GM21717 (cell line): ENCODE results near the gene CDHR5.
"Not testable (repeated sequence)": the region's sequence is repeated elsewhere in the genome, so short reads cannot be mapped to it uniquely, and the experiment has no call there.

Experiments
- ATAC-seq: cut with Tn5 transposase; IDR thresholded peaks from one replicate; pipeline ENCODE4 v1.9.1; 2021; ENCODE audit warnings: mild to moderate bottlenecking, moderate library complexity; ENCODE audit not compliant: unreplicated experiment

Gene CDHR5, protein sequence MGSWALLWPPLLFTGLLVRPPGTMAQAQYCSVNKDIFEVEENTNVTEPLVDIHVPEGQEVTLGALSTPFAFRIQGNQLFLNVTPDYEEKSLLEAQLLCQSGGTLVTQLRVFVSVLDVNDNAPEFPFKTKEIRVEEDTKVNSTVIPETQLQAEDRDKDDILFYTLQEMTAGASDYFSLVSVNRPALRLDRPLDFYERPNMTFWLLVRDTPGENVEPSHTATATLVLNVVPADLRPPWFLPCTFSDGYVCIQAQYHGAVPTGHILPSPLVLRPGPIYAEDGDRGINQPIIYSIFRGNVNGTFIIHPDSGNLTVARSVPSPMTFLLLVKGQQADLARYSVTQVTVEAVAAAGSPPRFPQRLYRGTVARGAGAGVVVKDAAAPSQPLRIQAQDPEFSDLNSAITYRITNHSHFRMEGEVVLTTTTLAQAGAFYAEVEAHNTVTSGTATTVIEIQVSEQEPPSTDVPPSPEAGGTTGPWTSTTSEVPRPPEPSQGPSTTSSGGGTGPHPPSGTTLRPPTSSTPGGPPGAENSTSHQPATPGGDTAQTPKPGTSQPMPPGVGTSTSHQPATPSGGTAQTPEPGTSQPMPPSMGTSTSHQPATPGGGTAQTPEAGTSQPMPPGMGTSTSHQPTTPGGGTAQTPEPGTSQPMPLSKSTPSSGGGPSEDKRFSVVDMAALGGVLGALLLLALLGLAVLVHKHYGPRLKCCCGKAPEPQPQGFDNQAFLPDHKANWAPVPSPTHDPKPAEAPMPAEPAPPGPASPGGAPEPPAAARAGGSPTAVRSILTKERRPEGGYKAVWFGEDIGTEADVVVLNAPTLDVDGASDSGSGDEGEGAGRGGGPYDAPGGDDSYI

DNA sequence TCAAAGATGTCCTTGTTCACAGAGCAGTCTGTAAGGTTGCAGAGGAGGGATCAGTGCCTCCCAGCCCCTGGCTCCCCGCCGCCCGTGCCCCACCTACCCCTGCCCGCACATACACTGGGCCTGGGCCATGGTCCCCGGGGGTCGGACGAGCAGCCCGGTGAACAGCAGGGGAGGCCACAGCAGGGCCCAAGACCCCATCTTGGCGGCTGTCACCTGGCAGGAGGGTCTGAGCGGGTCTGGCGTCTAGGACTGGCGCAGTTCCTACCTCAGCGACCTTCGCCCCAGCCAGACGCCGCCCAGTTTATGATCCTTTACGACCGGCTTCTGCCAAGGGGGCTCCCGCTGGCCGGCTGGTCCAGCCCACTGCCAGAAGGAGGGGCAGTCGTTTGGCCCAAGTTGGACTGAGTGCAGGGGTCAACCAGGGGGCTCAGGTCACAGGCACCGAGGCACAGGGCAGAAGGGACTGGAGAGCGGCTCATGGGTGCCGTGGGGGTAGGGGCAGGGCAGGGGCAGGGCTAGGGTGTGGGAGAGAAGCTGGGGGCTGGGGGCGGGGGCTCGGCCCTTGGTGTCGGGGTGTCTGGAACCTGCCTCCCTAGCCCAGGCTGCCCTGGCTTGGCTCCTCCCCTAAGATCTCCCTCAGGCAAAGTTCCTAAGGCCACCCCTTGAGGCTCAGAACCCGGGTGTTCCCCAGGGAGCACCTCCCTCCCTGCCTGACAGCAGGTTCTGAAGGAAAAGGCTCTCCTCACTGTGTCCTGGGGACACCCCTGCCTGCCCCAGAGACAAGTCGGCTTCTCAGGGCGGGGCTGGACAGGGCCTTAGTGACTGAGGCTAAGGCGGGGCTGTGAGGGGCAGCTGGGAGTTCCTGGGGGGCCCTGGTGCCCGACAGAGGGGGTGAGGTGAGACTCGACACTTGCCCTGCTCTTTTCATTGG lies at the start of gene CDHR5:
CDHR5 (minus strand) TSS at position 251 of the 931 bp plus-strand sequence; CDS start at position 198, 53 bp downstream.
- ATAC-seq, result no peak

DNA sequence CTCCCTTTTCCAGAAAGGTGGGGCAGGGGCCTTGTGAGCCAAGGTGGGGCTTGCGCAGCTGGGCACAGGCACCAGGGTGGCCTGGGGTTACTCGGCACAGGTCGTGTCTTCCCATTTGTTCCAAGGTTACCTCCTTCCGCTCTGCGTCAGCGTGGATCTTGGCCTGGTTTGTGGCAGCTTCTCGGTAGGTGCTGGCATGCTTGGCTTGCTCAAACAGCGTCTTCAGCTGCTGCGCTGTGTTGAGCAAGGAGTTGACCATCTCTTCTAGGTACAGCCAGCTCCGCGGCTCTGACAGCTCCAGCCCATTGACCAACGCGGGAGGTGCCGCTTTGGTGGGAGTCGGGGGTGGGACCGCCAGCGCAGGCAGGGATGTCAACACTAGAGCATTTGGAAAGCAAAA lies 49.7 kb upstream of the CDHR5 start:
- no peak for ATAC-seq

DNA sequence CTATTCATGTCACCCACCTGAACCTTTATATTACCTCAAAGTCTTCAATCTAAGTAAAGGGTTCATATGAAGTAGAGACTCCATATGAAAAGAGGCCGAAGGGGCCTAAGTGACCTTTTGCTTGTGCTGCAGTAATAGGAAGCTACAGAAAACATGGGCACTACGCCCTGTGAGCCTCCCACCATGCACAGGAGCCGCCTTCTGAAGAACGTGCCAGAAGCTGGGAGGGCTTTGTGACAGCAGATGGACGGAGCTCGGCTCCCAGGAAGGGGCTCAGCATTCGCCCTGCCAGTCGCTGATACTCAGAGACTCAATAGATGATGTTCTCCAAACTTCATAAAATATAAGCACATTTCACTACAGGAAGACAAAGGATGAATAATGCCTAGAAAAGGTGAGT lies 49.1 kb upstream of the CDHR5 start:
- ATAC-seq, result no peak

DNA sequence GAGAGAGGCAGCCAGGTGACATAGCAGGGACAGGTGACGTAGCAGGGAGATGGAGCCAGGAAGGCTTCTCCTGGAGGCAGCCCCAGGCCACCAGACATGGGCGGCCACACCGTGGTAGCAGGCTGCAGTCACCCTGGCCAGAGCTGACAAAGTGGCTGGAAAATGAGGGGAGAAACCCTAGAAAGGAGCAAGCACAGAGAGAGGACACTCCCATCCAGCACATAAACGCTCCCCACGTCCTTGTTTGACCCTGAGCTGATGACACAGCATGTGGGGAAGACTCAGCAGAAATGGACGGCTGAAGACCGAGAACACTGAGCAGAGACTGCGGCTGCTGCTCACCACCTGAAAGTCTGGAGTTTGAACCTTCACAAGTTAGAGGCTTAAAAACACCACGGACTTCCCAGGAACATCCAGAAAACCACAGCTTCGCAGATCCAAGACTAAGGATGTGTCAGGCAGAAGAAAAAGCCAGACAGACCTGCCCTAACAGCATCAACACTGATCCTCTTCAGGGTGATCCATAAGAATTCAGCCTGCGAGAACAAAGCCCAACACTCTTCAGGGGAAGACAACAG lies 41.0 kb upstream of the CDHR5 start:
- ATAC-seq, result no peak

DNA sequence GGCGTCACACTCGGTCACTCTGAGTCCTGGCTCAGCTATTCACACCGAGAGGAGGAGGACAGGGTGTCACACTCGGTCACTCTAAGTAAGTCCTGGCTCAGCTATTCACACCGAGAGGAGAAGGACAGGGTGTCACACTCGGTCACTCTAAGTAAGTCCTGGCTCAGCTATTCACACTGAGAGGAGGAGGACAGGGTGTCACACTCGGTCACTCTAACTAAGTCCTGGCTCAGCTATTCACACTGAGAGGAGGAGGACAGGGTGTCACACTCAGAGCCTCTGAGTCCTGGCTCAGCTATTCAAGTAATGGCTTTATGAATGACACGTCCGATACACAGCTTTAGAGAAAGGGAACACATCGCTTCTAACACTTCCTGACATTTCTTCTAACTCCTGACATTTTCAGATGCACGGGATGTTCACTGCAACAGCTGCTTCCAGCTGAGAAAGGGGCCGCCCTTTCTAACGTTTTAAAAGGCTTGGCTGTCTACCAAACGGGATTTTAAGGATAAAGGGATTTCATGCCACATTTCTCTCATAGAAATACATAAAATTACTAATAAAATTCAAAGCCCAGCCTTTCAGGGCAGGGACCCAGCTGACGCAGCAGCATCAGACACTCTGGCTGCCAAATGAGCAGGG lies 40.4 kb upstream of the CDHR5 start:
- ATAC-seq, result no peak

DNA sequence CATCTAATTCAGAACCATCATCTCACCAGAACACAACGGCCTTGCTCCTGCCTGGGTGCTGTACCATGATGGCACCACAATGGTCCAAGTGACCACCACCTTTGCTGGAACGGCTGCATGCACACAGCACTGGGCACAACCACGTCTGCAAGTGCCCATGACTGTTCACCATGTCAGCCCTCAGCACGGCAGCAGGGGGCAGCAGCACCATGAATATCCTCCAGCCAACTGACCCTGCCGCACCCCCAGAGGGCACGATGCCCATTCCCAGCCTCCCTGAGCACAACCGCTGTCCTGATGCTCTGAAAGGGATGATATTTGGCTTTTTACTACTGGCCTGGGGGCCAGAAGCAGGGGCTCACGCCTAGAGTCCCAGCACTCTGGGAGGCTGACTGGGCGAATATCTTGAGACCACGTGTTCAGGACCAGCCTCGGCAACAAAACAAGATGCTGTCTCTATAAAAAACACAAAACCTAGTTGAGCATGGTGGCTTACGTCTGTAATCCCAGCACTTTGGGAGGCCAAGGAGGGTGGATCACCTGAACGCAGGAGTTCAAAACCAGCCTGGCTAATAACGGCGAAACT lies 38.0 kb upstream of the CDHR5 start:
- ATAC-seq, result no peak

DNA sequence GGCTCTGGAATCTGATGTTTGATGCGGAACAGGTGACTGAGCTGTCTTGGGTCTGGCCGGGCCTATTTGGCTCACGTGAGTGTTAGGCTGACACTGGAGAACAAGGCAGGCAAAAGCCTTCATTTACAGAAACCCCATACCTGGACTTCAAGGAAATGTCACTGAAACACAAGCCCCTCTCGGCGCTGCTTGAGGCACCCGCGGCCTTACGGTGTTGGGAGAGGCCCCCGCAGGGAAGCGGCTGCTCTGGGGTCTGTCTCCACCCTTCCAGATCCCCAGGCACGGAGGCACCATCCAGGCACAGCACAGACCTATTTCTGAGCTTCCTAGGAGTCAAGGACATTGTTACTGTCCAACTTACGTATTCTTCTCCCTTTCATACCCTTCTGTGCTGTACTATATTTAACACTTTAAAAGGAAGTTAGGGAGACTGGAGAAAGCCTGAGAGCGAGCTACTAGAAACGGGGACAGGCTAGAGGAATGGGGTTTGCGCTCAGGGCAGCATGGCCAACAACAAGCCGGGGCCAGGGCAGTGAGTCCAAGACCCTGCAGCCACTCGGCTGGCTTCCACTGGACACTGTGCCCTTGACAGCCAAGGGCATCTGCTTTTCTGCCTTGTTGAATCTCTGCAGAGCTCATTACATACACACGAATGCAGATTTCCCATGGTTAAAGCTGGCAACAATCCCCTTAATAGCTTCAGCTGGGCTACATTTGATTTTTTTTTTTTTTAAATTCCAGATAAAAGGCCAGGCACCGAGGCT lies 36.1 kb upstream of the CDHR5 start:
- ATAC-seq, result no peak

DNA sequence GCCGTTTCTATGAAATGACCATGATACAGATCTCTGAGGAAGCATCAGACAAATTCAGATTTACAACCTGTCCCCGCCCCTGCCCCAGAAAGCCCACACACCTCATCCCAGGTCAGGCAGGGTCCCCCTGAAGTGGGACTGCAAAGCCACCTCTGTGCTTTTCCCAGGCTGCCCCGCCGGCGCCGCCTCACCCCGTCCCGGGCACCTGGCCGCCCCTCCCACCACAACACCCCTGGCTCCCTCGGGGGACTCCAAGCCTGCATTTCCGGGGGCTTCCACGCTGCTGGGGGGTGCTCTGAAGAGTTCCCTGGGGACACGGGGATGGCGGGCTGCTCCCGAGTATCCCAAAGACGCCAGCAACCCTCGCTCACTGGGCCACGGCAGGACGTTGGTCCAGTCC lies 35.5 kb upstream of the CDHR5 start:
- ATAC-seq, result no peak

DNA sequence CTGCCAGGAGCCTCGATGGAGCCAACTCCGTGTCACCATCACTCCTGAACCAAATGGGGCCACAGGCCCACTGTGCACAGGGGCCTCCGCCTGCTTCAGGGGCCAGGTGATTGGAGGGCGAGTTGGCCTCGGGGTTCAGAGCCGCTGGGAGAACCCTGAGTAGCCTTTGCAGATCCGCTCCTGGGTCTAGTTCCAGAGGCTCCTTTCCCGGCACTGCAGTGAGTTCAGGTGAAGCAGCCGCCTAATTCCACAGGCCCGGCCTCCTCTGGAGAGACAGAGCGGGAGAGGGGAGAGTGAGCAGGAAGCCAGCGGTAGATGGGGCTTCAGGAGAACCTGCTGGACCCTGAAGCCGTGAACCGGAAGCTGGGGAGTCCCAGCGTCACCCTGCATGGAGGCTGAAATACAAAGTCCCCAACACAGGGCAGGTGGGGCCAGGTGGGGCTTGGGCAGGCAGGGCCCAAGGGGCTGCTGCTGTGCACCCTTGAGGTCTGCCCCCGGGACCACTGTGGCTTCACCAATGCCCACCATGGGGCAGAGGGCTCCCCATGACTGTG lies 34.9 kb upstream of the CDHR5 start:
- no peak for ATAC-seq

DNA sequence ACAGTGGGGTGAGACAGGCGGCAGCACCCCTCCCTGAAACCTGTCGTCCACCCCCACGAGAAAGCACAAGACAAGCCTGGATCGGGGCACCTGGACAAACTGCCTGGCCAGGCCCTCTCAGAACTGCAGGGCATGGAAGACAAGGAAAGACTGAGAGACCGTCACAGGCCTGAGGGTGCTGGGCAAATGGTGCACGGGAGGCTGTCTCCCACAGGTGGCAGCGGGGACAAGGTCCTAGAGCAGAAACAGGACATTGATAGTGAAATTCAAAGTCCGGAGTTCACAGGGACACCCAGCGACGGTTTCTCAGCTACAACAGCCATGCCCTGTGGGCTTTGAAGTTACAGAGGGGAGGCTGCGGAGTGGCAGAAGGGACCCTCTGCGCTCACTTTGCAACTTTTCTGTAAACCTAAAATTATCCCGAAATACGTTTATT lies 33.0 kb upstream of the CDHR5 start:
- ATAC-seq, result no peak

DNA sequence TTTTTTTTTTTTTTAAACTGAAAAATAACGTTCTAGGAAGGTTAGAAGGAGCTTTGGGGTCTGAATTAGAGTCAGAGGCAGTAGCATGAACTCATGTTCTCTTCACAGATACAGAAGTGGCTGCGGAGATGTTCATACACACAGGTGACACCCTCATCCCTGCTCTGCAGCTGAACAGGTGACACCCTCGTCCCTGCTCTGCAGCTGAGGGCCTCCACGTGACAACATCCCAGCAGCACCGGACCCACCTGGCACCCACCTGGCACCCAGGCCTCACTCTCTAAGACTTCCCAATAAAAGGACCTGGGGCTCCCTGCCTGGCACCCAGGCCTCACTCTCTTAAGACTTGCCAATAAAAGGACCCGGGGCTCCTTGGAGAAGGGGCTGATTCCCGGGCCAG lies 32.1 kb upstream of the CDHR5 start:
- ATAC-seq, result no peak

DNA sequence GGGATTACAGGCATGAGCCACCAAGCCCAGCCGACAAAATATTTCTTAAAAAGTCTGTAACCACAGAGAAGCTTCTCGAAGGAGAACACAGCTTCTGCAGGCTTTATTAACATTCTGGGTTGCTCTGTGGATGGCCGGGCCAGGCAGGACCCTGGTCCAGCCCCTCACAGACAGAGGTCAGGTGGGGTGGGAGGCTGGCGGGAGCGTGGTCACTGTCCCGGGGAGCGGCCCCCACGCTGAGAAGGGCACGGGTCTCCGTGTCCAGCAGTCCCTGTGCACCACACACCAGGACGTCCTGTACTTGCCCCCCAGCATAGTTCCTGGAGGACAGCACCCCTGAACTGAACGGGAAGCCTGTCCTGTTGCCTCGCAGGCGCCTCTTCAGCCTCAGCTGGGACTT lies 31.7 kb upstream of the CDHR5 start:
- ATAC-seq, result no peak

DNA sequence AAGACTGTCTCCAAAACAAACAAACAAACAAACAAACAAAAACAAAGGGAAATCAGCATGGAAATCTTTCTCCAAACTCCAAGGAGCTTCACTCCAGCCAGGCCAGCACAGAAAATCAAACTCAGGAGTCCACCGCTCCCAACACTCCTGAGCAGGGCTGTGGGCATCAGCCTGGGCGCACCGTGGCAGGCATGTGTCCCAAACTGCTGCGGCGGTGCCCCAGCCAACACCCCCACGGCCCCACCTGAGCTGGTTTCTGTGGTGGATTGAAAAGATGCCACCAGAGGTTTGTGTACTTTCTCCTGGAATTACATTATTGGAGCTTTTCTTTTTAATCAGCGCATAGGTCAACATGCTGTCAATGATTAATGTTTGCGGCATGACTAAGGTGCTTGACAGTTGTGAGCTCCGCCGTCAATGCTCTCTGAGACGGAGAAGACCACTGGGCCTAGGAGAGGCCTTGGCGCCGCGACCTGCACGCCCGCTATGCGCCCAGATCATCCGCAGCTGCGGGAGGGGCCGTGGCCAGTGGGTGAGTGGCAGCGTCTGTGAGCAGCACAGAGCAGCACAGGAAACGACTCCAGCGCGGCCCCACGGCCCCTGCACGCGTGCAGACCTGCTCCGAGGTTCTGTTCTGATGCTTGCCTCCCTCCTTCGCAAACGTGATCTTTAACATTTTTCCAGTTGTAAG lies 30.4 kb upstream of the CDHR5 start:
- ATAC-seq, result no peak

DNA sequence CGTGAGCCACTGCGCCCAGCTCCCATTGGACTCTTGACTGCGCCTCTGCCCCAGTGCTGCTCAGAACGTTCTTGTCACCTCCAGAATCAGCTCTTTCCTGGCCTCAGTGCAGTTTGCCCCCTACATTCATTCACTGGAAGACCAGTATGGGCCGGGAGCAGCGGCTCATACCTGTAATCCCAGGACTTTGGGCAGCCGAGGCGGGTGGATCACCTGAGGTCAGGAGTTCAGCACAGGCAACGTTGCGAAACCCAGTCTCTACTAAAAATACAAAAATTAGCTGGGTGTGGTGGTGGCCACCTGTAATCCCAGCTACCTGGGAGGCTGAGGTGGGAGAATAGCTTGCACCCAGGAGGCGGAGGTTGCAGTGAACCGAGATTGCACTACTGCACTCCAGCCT lies 29.7 kb upstream of the CDHR5 start:
- ATAC-seq, result not testable (repeated sequence)

DNA sequence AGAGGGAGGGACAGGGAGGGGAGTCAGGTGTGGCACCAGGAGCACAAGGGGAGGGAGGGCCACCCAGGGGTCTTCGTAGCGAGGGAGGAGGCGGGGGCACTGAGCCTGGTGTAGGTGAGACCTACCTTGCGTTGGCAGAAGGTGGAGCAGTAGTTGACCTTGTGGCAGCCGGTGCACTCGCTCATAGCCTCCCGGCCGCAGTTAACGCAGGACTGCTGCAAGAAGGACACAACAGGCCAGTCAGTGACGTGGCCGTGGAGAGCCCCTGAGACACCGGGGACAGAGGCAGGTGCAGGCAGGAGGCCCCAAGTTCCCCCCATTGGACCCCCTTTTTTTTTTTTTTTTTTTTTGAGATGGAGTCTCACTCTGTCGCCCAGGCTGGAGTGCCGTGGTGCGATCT lies 29.1 kb upstream of the CDHR5 start:
- no peak for ATAC-seq

DNA sequence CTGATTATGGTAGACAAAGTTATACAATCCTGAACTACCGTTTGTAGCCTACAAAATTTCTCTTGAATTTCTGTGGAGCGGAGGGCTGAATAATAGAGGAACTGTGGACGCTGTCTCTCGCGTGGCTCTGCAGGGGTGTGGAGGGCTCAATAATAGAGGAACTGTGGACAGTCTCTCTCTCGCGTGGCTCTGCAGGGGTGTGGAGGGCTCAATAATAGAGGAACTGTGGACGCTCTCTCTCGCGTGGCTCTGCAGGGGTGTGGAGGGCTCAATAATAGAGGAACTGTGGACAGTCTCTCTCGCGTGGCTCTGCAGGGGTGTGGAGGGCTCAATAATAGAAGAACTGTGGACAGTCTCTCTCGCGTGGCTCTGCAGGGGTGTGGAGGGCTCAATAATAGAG lies 28.4 kb upstream of the CDHR5 start:
- not testable (repeated sequence) for ATAC-seq

DNA sequence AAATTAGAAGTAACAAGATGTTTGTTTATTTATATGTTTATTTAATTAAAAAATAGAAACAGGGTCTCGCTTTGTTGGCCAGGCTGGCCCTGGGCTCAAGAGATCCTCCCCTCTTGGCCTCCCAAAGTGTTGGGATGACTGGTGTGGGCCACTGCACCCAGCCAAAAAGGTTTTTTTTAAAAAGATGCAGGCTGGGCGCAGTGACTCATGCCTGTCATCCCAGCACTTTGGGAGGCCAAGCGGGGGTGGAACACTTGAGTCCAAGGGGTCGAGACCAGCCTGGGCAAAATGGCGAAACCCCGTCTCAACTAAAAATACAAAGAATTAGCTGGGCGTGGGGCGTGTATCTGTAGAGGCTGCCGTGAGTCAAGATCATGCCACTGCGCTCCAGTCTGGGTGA lies 25.7 kb upstream of the CDHR5 start:
- ATAC-seq, result no peak

DNA sequence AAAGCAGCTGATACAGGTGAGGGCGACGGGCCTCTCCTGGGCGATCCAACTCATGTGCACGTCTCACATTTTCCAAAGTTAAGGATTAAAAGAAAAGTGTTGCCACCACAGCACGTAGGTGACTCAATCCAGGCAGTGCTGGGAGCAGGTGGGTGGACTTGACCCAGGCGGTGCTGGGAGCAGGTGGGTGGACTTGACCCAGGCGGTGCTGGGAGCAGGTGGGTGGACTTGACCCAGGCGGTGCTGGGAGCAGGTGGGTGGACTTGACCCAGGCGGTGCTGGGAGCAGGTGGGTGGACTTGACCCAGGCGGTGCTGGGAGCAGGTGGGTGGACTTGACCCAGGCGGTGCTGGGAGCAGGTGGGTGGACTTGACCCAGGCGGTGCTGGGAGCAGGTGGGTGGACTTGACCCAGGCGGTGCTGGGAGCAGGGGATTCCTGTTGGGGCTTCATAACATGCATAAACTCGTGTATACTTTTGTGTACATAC lies 23.0 kb upstream of the CDHR5 start:
- not testable (repeated sequence) for ATAC-seq
